ENCODE data around the gene RALGAPB.
A peak's percentile ranks its signal among the peaks of the same experiment; 100 is the strongest.

RALGAPB gene

DNA sequence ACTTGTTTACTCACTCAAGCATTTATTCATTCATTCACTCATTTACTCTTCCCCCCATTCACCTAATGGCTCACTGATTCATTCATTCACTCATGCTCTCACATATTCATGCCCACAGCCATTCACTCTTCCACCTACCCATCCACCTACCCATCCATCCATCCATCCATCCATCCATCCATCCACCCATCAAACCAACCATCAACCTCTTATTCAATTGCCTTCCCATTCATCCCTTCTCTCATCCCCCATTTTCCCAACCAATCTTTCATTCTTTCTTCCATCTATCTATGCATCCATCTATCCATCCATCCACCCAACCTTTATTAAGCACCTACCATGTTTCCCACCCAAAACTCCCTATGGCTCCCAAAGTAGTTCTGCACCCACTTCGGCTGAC, 127.4 kb downstream of the RALGAPB start:
- no peak overlapping the region for H3K27ac ChIP-seq (ENCODE audit: low read depth, low read length)
- H3K9ac ChIP-seq (ENCODE audit: low read depth, low read length): no peak overlapping the region
- H3K4me1 ChIP-seq (ENCODE audit: control insufficient read depth, insufficient read depth, low read length): peaks cover 24% of the 10 kb centered on the region
- no peaks in the 10 kb centered on the region; the same call in 1 of the 2 replicates for H3K9me3 ChIP-seq (ENCODE audit: control insufficient read depth, insufficient read depth, low read length)
- no peak overlapping the region for H3K4me3 ChIP-seq (ENCODE audit: low read depth, low read length)
- no peaks in the 10 kb centered on the region for H3K36me3 ChIP-seq (ENCODE audit: control insufficient read depth, insufficient read depth, low read length)
- H3K27me3 ChIP-seq (ENCODE audit: control insufficient read depth, insufficient read depth, low read length): peaks cover 5% of the 10 kb centered on the region; the same call in 1 of the 2 replicates

DNA sequence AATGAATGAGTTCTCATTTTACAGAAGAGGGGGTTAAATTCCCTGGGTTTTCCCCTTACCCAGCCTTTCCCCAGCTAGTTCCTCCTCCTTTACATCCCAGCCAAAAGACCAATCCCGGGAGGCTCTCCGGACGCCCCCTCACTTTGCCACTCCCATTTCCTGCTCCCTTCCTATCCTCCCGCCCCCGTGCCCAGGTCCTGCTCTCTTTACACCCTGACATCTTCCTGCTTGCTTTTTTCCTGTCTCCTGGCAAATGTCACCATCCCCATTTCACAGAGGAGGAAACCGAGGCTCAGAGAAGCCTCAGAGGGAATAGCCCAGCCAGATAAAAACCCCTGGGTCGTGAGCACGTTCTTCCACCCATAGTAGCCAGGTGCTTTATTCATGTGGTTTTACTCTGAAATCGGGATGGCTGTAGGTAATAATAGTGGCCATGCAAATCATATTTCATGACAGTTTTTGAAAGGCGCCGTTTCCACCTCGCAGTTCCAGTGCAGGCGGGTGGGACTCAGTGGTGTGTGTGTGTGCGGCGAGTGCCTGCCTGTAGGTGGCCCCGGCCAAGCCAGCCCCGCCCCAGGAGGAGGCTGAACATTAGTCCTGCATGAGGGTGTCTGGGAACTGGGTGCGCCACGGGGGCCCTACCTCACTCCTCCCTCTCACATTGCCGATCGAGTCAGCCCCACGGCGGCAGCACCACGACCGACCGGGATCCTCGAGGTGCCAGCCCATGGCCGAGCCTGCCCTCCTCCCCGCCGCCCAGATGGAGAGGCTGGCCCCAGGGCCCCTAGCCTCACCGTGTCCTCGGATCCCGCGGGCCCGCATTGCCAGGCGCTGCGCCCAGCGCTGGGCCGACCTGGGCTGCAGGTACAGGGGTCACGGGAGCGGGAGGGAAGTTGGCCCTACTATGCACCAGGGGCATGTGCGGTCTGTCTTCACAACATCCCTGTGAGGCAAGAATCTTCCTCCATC, 128.9 kb downstream of the RALGAPB start, which contains the start of gene ARHGAP40:
Gene ARHGAP40, plus strand, starts transcription at position 594 of the 969 bp plus-strand sequence.
- H3K9ac ChIP-seq (ENCODE audit: low read depth, low read length): no peak within 1 kb of the TSS
- peaks cover 27% of the 10 kb centered on the region for H3K4me1 ChIP-seq (ENCODE audit: control insufficient read depth, insufficient read depth, low read length)
- H3K4me3 ChIP-seq (ENCODE audit: low read depth, low read length): peak within 1 kb of the TSS; percentile 63
- peak within 1 kb of the TSS; percentile 78 for H3K27ac ChIP-seq (ENCODE audit: low read depth, low read length)
- no peaks in the 10 kb centered on the region for H3K36me3 ChIP-seq (ENCODE audit: control insufficient read depth, insufficient read depth, low read length)
- H3K9me3 ChIP-seq (ENCODE audit: control insufficient read depth, insufficient read depth, low read length): no peaks in the 10 kb centered on the region; the same call in 1 of the 2 replicates
- H3K27me3 ChIP-seq (ENCODE audit: control insufficient read depth, insufficient read depth, low read length): peaks cover 5% of the 10 kb centered on the region; the same call in 1 of the 2 replicates

DNA sequence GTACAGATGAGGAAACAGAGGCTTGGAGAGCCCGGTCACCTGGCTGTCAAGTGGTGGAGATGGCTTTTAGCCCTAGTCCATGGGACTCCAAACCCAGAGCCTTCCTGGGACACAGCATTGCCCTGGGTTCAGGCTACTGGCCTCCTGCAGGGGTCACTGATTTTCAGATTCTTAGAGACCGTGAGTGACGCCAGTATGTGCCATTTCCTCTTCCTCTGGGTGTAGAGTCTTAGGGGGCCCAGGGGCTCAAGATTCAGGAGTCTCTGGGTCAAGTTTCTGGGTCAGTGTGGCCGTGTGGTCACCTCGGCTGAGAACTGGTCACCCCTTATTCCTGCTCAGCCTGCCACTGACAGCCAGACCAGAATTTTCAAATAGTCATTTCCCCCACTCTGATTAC, 129.5 kb downstream of the RALGAPB start:
- H3K4me3 ChIP-seq (ENCODE audit: low read depth, low read length): peak overlapping the region; percentile 63
- peaks cover 5% of the 10 kb centered on the region; the same call in 1 of the 2 replicates for H3K27me3 ChIP-seq (ENCODE audit: control insufficient read depth, insufficient read depth, low read length)
- H3K4me1 ChIP-seq (ENCODE audit: control insufficient read depth, insufficient read depth, low read length): peaks cover 27% of the 10 kb centered on the region
- no peaks in the 10 kb centered on the region for H3K36me3 ChIP-seq (ENCODE audit: control insufficient read depth, insufficient read depth, low read length)
- H3K9ac ChIP-seq (ENCODE audit: low read depth, low read length): no peak overlapping the region
- H3K27ac ChIP-seq (ENCODE audit: low read depth, low read length): peak overlapping the region; percentile 78
- H3K9me3 ChIP-seq (ENCODE audit: control insufficient read depth, insufficient read depth, low read length): no peaks in the 10 kb centered on the region; the same call in 1 of the 2 replicates

DNA sequence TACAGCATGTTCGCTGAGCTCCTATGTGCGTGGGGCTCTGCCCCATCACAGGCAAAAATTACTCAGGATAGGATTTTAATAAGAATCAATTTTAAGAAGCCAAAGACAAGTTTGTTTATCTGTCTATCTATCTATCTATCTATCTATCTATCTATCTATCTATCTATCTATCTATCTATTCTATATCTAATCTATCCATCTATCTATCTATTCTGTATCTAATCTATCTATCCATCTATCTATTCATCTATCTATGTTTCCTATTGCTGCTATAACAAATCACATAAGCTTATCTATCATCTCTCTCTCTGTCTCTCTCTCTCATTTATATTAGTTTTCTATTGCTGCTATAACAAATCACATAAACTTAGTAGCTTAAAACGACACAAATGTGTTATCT, 130.6 kb downstream of the RALGAPB start:
- H3K27ac ChIP-seq (ENCODE audit: low read depth, low read length): no peak overlapping the region
- peaks cover 5% of the 10 kb centered on the region; the same call in 1 of the 2 replicates for H3K27me3 ChIP-seq (ENCODE audit: control insufficient read depth, insufficient read depth, low read length)
- H3K36me3 ChIP-seq (ENCODE audit: control insufficient read depth, insufficient read depth, low read length): no peaks in the 10 kb centered on the region
- H3K9me3 ChIP-seq (ENCODE audit: control insufficient read depth, insufficient read depth, low read length): no peaks in the 10 kb centered on the region; the same call in 1 of the 2 replicates
- peaks cover 30% of the 10 kb centered on the region for H3K4me1 ChIP-seq (ENCODE audit: control insufficient read depth, insufficient read depth, low read length)
- H3K9ac ChIP-seq (ENCODE audit: low read depth, low read length): no peak overlapping the region
- H3K4me3 ChIP-seq (ENCODE audit: low read depth, low read length): no peak overlapping the region

DNA sequence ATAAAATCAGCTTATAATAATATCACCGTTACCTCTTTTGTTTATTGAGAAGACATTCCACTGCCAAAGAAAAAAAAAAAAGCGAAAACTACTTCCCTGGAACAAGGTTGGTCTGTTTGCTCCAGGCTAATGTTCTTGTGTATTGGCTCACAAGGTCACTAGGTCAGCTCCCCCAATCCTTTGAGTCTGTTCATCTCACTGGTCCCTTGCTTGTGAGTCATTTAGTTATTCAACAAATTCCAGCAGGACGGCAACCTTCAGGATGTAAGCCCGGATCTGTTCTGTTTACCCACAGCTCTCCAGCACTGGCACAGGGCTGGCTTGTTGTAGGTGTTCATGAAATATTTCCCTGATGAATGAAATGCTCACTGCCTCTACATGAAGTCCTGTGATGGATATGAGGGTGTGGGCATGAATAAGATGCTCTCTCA, 132.2 kb downstream of the RALGAPB start:
- Histone ChIP-seq H3K27me3 (ENCODE audit: control insufficient read depth, insufficient read depth, low read length) (peaks cover 5% of the 10 kb centered on the region; the same call in 1 of the 2 replicates), H3K9me3 (ENCODE audit: control insufficient read depth, insufficient read depth, low read length) (no peaks in the 10 kb centered on the region), H3K4me1 (ENCODE audit: control insufficient read depth, insufficient read depth, low read length) (peaks cover 24% of the 10 kb centered on the region), H3K9ac (ENCODE audit: low read depth, low read length) (no peak overlapping the region), H3K27ac (ENCODE audit: low read depth, low read length) (peak overlapping the region; percentile 65), H3K4me3 (ENCODE audit: low read depth, low read length) (no peak overlapping the region), H3K36me3 (ENCODE audit: control insufficient read depth, insufficient read depth, low read length) (no peaks in the 10 kb centered on the region)

DNA sequence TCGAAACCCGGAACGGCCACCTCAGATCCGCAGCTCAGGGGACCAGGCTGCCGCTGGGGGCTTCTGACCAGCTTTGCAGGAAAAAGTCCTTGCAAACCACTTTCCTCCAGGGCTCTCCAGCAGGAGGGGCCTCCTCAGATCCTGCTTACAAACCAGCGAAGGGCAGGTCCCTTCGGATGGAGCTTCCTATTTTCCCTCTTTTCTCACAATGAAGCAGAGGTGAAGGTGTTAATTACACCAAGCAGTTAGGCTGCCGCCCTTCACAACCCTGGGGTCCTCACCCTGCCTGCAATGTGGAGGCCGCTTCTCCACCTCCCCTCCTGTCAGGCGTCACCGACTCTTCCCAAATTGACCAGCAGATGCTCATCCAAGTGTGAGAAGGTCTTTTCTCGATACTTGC, 134.7 kb downstream of the RALGAPB start:
- Histone ChIP-seq H3K27me3 (ENCODE audit: control insufficient read depth, insufficient read depth, low read length) (peaks cover 5% of the 10 kb centered on the region; the same call in 1 of the 2 replicates), H3K4me1 (ENCODE audit: control insufficient read depth, insufficient read depth, low read length) (peaks cover 12% of the 10 kb centered on the region), H3K9ac (ENCODE audit: low read depth, low read length) (no peak overlapping the region), H3K27ac (ENCODE audit: low read depth, low read length) (no peak overlapping the region), H3K36me3 (ENCODE audit: control insufficient read depth, insufficient read depth, low read length) (no peaks in the 10 kb centered on the region), H3K4me3 (ENCODE audit: low read depth, low read length) (no peak overlapping the region), H3K9me3 (ENCODE audit: control insufficient read depth, insufficient read depth, low read length) (no peaks in the 10 kb centered on the region)

DNA sequence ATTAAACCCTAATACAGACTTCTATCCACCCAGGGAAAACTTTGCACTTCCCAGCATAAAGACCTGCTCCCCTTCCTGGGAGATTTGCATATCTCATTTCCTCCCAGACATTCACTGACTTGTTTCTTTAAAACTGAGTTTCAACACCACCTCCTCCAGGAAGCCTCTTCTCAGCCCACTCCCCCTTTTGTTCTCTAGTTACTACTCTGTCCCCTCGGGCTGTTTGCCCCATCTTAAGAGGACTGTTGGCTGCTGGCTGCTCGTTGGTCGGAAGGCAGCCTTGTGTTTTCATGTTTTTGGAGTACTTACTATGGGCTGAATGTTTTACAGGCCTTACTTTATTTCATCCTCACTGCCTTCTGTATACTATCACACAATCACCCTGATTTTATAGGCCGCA, 135.5 kb downstream of the RALGAPB start:
- Histone ChIP-seq H3K4me1 (ENCODE audit: control insufficient read depth, insufficient read depth, low read length) (peaks cover 12% of the 10 kb centered on the region), H3K27ac (ENCODE audit: low read depth, low read length) (peak overlapping the region; percentile 17)

DNA sequence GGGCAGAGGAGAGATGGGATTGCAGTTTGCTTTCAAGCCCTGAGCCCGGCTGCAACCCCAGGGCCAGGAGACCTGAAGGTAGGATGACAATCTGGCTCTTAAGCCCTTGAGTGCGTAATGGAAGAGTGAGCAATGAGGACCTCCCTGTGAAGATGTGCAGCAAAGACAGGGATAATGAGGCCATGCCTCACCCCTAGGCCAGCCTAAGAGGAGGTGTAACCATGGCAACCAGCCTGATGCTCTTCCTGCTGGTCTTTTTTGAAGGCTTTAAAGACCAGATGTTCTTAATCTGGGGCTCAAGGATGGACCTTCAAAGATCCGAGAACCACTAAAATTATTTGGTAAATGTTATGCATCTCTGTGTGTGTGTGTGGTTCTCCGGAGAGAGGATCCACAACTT, 137.2 kb downstream of the RALGAPB start:
- H3K9me3 ChIP-seq (ENCODE audit: control insufficient read depth, insufficient read depth, low read length): no peaks in the 10 kb centered on the region
- peaks cover 10% of the 10 kb centered on the region for H3K4me1 ChIP-seq (ENCODE audit: control insufficient read depth, insufficient read depth, low read length)
- H3K36me3 ChIP-seq (ENCODE audit: control insufficient read depth, insufficient read depth, low read length): no peaks in the 10 kb centered on the region
- H3K27ac ChIP-seq (ENCODE audit: low read depth, low read length): no peak overlapping the region
- no peaks in the 10 kb centered on the region for H3K27me3 ChIP-seq (ENCODE audit: control insufficient read depth, insufficient read depth, low read length)
- no peak overlapping the region for H3K9ac ChIP-seq (ENCODE audit: low read depth, low read length)
- no peak overlapping the region for H3K4me3 ChIP-seq (ENCODE audit: low read depth, low read length)

More for the DNA sequence above, 135.5 kb downstream of the RALGAPB start:
- Histone ChIP-seq H3K36me3 (ENCODE audit: control insufficient read depth, insufficient read depth, low read length) (no peaks in the 10 kb centered on the region), H3K27me3 (ENCODE audit: control insufficient read depth, insufficient read depth, low read length) (peaks cover 5% of the 10 kb centered on the region; the same call in 1 of the 2 replicates), H3K4me3 (ENCODE audit: low read depth, low read length) (no peak overlapping the region), H3K9ac (ENCODE audit: low read depth, low read length) (no peak overlapping the region), H3K9me3 (ENCODE audit: control insufficient read depth, insufficient read depth, low read length) (no peaks in the 10 kb centered on the region)

DNA sequence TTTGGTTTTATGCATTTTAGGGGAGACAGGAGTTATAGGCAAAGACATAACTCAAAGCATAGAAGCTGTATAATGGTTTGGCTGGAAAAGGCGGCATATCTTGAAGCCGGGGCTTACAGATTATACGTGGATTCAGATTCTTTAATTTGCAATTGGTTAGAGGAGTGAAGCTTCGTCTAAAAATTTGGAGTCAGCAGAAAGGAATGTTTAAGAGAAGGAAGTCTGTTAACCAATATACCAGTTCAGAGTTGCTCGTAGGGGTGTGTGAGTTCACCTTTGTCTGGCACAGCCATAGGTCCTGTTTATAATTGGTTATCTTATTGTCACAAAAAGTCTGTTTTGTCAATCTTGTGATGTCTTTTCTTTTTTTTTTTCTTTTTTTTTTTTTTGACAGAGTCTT, 137.9 kb downstream of the RALGAPB start:
- no peak overlapping the region for H3K27ac ChIP-seq (ENCODE audit: low read depth, low read length)
- no peaks in the 10 kb centered on the region for H3K27me3 ChIP-seq (ENCODE audit: control insufficient read depth, insufficient read depth, low read length)
- H3K36me3 ChIP-seq (ENCODE audit: control insufficient read depth, insufficient read depth, low read length): no peaks in the 10 kb centered on the region
- no peaks in the 10 kb centered on the region for H3K9me3 ChIP-seq (ENCODE audit: control insufficient read depth, insufficient read depth, low read length)
- no peak overlapping the region for H3K9ac ChIP-seq (ENCODE audit: low read depth, low read length)
- peaks cover 5% of the 10 kb centered on the region; the same call in 1 of the 2 replicates for H3K4me1 ChIP-seq (ENCODE audit: control insufficient read depth, insufficient read depth, low read length)
- H3K4me3 ChIP-seq (ENCODE audit: low read depth, low read length): no peak overlapping the region

DNA sequence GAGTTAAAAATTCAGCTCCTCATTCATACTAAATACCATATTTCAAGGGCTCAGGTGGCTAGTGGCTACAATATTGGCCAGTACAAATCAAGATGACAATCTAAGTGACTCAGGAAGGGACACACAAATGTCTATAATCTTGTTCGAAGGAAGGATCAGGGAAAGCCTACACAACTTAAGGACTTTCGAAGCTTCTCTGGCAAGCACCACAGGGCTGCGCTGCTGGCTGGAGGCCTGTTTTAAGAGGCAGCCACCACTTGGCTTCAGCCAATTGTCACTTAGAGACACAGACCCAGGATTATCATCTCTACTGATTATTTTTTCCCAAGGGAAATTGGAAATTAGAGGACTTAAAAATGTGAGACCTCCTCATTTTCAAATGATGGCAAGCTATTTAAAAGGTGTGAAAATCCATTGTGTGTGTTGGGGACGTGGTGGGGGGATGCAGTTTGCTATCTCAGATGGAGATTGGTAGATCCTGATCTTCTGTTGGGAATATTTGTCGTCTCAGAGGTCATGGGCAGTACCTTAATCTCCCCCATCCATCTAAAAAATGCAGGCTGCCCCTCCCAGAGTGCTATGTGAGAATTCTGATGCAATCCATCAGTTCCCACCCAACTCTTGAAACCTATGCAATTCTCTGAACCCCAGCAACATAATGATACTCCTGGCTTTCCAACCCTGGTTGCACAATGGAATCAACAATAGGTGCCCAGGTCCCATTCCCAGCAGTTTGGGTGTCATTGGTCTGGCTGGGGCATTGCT, 140.3 kb downstream of the RALGAPB start:
- H3K9ac ChIP-seq (ENCODE audit: low read depth, low read length): no peak overlapping the region
- H3K9me3 ChIP-seq (ENCODE audit: control insufficient read depth, insufficient read depth, low read length): no peaks in the 10 kb centered on the region
- H3K27me3 ChIP-seq (ENCODE audit: control insufficient read depth, insufficient read depth, low read length): no peaks in the 10 kb centered on the region
- H3K4me1 ChIP-seq (ENCODE audit: control insufficient read depth, insufficient read depth, low read length): peaks cover 5% of the 10 kb centered on the region; the same call in 1 of the 2 replicates
- H3K36me3 ChIP-seq (ENCODE audit: control insufficient read depth, insufficient read depth, low read length): no peaks in the 10 kb centered on the region
- no peak overlapping the region for H3K27ac ChIP-seq (ENCODE audit: low read depth, low read length)
- no peak overlapping the region for H3K4me3 ChIP-seq (ENCODE audit: low read depth, low read length)
